Activated naive CD8-positive, alpha-beta T cell treated with anti-CD3 and anti-CD28 coated beads, Interleukin-2, amount 50 U/mL, for 16 hours (primary cell): ENCODE measurements around the gene ENOX2.

ENCODE experiments used
- DNase-seq: peaks from one replicate; pipeline ENCODE4 v3.0.0-alpha.2; 2020; ENCODE audit warnings: low read depth, low spot score

The ENOX2 gene

DNA sequence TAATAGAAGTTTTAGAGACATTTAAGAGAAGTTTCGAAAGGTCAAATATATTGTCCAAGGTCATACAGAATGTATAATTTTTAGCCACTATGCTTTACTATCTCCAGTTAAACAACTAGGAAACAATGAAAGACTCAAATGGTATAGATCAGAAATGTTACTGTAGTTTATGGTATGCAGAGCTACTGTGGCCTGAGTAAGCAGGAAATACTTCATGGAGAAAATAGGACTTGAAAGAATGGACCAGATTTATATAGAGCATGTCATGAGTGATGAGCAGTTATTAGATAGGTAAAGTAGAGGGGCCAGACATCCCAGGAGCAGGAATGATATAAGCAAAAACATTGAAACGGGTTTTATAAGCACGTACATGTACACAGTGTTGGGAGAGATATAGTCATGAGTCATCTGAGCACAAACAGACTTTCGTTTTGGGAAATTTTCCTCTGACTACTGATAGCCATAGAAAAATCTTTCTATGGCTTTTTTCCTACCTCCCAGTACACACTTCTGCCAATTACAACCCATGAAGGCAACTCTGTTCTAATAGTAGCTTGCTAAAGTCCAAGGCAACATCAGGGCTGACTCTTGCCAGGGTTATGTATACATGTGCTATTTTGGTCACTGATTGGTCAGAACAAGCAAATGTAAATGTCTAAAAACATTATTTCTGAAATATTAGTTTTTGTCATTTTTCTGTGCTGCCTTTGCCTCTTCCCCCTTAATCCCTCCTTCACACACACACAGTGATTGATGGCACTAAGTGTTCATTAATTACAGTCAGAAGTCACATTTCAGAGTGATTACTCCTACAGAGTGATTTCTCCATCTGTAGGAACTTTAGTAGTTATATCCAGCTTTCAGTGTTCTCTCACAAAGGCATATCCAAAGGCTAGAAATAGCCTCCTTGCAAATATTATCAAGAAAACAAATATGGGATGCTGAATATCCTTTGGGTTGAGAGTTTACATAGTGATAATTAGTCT is 198.7 kb downstream of the ENOX2 start:
- DNase-seq = no peak

DNA sequence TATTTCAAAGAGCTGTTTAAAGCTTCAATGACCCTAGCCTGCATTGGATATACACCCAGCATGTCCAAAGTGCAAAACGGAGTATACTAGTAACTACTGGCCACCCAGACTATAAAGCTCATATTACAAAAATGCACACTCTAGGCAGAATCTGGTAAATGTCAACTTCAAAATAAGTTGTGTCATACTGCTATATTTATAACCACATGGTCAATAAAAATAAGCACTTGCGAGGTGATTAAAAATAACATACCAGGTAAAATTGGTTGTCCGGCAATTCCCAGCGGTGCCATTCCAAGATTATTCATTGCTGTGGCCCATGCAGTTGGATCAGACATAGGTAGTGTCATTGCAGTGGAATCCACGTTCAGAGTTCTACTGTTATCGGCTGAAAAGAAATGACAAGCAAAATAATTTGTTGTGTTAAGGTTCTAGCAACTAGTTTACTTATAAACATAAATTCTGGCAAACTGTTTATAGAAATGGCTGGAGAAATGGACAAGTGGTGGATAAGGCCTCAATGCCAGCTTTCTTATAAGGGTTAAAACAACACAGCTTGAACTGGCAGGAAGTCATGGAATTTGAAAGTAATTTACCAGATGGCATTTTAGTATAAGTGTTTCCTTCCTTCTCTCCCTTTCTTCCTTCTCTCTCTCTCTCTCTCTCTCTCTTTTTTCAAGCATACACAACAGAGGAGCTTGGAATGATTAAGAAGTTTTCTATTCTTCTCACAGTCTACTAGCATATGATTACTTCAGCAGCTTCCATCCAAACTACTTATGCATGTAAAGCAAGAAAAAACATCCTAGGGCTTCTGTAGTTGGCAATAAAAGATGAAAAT is 199.9 kb downstream of the ENOX2 start:
- DNase-seq = no peak

DNA sequence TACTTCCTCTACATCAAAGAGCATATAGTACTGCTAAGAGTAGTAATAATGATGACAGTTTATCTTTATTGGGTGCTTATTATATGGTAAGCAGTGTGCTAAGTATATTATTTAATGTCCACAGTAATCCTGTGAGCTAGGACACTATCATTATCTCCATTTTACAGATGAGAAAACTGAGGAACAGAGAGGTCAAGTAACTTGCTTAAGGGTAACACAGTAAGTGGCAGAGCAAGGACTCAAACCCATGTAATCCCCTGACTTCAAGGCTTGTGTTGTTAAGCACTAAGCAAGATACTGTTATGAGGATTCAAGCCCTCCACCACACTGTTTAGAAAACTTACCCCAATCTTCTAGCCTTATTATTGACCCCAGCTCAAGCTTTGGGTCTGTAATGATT is 202.4 kb downstream of the ENOX2 start:
- DNase-seq = no peak

DNA sequence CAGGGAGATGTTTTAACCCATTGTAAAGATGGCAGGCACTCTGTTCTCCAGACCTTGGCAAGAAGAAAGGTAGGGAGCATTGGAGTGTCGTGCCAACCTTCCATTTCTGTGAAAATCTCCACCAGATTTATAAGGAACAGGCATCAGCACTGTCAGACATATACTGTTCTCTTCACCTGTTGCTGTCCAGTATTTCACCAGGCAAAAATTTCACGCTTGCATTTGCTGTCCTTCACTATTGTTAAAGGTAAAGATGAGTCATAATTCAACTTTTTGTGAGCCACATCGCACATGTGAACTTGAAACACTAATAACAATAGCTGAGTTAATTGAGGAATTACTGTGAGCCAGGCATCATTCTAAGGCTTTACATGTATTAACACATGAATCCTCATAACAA is 203.4 kb downstream of the ENOX2 start:
- DNase-seq = no peak

DNA sequence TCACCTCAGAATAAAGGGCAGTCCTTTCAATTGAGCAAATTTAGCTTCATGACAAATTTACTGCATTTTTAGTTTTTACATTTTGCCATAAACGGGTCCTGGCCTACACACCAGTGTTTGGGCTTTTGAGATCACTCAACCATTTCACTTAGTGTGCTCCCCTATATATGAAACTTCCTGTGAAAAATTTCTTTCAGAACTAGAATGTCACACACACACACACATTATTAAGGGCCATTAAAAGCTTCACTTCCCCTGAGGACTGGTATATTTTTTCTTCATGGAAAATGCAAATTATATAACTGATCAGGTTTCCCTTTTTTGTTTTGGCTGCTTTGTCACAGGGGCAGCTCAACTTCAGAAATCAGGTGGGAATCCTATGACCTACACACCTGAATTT is 206.5 kb downstream of the ENOX2 start:
- no peak for DNase-seq

DNA sequence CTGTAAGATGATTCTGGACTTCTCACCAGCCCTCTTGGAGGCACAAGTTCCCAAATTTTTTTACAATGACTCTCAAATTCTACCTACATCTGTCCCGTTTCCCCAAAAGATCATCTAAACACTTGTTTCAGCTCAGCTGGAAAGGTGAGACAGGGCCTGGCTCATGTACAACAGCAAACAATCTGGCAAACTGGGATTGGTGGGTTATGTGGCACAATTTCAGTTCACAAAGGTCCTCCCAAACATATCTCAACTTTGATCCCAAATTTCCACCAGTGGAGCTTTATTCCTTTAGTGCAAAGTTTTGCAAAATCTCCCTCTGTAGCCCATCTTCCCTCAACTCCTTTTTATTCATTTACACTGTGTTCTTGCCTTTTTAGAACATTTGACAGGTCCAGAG is 207.1 kb downstream of the ENOX2 start:
- DNase-seq = no peak

DNA sequence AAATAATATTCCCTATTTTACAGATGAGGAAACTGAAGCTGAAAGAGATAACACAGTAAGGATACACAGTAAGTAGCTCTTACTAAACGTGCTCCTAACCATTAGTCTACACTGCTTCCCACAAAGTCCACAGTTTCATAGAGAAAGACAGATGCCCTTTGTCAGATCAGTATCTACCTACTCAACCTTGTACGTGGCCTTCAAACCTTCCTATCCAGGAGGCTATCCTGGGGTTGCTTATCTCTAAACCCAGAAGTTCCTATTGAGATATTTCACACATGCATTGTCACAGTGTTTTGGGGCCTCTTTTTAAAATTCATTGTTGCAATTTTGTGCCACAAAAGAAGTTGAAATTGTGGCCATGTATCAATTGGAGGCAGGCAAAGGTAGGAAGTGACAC is 208.0 kb downstream of the ENOX2 start:
- no peak for DNase-seq

DNA sequence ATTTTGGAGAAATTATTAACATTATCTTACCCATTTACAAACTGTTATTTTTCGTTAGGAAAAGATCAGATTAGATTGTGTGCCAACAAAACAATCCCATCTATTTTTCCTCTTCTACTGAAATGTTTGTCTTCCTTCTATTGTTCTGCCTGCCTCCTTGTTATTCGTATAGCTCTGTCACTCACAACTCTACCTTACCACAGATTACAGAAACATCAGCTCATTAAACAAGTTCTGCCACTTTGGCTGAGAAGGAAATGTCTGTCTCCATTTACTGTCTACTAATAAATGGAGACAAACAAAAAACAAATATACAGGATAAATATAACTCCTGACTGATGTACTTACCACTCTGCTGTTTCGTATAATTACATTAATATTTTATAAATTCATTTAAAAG is 211.4 kb downstream of the ENOX2 start:
- DNase-seq = no peak

DNA sequence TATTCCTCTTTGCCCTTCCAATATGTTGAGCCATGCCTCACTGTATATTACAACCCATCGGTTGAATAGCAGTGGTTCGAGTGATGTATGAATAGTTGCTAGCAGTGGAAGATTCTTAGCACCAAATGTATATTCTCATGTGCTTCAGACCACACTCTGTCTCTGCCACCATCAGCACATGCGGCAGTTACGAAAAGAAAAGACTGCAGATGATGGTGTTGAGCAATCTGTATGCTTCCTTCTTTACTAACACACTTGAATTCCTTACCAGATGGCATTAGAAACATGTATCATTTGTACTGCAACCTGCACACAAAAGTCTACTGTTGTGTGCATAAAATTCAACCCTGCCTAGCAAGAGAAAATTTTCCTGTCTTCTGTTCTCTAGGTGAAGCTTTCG is 214.6 kb downstream of the ENOX2 start:
- no peak for DNase-seq

DNA sequence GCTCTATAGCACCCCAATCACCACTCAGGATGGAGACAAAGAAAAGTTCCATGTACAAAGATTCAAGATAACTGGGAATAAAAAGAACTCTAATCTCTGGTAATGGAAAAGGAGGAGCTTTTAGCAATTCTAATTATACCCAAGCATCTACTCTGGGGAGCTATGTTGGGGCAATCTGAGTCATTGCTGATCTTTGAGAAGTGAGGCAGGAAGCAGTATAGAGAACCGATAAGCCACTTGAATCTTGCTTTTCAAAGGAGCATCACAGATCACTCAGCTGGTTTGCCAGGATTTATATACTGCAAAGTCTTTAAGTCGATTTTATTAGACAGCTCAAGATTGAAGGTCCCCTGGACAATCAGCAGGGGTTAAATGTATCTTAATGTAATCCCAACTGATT is 220.0 kb downstream of the ENOX2 start:
- DNase-seq = no peak

DNA sequence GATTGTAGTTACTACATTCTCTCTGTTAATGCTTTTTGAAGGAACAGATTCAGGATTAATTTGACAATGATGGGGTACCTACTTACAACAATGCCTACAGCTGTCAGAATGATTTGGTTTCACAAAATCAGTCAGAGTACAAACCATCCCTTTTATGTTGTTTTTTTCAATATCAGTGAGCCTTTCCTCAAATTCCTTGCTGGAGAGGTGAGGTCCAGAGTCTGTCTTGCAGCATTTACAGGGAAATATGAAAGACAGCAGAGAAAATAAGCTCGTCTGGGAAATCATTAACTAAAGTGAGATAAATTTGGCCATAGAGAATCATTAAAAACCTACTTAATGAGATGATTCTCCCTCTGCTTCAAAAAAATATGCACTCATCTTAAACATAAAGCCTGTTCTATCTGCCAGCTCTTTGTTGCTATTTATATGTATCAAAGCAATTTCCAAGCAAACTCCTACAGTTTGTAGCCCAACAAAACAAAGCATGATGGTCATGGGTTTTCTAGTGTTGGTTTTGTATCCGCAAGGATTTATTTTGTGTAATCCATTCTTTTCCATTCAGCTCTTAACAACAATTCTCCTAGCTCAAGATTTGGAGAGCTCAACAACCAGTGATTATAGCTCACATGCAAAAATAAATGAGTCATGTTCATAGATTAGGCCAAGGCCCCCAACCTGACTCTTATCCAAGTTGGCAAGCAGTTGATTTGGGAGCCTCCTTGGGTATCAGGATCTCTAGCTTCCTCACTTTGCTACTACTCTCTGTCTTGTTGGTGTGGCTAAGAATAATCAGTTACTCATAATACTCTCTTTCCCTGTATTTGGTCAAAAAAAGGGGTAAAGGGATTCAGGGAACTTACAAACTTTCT is 222.6 kb downstream of the ENOX2 start:
- DNase-seq = no peak

DNA sequence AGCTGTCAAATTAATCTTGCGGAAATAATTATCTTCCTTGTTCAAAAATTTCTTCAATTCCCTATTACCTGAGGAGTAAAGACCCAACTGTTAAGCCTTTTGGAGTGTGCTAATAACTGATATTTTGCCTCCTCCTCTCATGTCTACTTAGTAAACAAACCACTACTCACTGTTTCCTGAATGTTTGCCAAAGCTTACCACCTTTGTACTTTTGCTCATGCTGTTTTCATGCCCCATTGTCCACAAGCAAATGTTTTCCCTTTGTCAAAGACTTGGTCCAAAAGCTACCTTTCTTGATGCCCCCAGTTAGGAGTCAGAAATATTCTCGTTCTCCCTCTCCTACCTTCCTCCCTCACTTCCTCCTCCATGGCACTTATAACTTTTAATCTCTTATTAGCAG is 226.1 kb downstream of the ENOX2 start:
- DNase-seq = no peak

DNA sequence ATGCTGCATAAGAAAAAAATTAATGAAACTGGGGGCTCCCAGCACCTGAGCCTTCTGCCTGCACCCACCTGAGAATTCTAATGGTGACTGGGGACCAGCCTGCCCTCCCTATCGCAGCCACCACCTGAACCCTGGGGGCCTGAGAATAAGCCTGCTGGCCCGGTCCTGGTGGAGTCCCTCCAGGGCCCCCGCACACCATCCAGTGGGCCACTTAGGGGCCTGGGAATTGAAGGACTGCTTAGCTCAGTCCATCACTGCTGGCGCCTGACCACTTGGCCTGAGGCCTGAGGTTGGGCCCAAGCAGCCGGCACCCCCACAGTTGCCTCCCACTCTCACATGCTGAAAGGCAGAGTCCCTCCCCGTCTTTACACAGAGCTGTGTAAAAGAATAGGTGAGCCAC is 230.8 kb downstream of the ENOX2 start:
- no peak for DNase-seq

DNA sequence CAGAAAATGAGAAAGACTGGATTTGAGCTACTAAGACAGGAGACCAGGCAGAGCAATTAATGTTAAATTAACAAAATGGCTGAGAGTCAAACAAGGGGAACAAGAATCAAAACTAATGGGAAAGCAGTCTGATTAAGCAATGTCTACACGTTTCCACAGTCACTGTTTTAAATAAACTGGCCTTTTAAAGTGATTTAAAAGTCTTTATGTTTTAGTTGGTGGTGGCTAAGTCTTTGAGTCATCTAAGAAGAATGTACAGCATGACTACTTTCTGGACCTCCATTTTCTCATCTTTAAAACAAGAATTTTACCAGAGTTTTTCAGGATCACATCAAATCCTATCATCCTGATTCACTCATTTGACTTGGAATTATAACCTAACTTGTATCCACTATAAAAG is 233.8 kb downstream of the ENOX2 start:
- DNase-seq = no peak

DNA sequence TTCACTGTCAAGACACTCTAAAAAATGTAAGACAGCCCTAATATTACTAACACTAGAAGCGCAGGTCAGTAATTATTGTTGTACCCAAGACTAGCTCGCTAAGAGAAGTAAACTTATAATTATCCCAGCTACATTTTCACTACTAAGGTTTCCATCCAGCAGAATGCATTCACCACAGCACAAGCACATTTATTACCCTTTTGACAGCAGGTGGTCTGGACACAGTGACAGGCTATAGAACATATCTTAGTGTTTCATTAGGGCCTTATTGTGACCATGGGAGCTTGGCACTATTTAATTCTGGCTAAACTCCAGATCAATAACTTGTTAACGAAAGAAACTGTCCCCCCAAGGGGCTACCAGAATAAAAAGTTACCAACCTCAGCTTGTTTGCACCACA is 237.7 kb downstream of the ENOX2 start:
- no peak for DNase-seq

DNA sequence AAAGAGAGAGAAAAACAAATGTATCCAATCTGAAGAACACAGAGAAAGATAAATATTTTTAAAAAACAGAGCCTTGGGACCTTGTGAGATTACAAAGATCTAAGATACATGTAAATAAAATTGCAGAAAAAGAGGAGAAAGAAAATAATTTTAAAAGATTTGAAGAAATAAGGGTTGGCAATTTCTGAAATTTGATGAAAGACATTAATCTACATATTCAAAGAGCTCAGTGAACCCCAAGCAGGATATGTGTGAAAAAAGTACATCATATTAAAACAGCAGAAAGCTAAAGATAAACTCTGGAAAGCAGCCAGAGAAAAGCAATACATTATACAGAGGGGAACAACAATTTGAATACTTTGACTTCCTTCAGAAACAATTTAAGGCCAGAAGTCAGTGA is 244.7 kb downstream of the ENOX2 start:
- no peak for DNase-seq

DNA sequence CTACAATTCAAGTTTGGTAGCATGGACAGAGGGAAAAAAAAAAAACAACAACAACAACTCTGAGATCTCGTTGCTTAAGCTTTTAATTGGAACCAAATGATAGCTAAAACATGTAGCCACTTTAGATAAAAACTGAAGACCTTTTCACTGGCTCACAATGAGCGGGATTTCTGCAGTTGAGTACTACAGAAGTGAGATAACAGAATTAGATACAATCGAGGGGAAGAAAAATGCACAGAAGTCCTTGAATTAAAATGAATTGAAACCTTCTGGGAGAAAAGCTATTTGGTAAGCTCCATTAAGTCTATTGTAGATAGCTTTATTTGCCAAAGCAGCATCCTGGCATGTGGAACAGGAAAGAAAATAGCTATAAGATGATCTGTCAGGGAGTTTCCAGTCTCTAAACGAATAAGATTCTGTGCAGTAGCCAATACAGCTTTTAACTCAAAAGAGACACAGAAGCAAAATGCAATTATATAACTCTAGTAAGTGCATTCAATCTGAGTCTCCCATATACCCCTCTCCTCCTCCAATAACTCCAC is 248.5 kb downstream of the ENOX2 start:
- DNase-seq = no peak

DNA sequence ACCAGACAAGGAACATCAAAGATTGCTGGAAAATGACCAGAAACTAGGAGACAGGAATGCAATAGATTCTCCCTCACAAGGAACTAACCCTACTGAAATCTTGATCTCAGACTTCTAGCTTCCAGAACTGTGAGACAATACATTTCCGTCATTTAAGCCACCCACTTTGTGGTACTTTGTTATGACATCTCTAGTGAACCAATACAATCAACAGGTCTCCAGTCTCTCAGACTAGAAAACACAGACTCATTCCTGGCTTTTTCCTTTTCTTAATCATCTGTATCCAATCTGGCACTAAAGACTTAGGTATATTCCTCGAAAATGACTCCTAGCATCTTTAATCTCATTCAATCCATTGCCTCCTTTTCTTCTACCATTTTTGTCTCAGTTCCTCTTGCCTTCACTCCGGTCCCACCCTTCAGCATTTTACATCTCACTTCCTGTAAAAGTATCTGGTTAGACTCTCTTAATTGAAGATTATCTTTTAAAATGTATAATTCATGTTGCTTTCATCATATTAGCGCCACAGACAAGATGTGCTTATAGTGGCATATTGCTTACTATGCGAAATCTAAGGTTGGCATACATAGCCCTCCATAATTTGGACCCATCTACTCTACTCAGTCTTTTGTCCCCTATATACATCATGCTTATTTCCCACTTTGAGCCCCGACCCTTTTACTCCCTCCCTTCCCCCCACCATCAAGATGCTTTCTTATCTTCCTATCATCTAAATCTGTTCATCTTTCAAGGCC is 250.0 kb downstream of the ENOX2 start:
- DNase-seq = no peak

DNA sequence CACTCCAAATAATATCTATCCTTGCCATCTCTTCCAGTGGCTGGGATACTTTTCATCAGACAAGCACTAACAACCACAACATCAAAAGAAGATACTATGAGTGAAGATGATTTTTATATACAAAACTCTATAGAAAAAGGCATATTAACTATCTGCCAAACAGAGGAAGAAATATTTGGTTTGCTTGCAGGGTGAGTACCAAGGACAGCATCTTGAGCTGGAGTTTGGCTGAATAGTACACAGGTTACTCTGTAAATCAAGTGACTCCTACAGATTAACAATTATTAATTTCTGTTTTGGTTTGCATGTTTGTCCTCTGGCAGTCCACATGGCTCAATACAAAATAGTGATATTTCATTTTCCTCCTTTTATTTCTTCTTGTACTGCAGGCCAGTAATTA is 253.3 kb downstream of the ENOX2 start:
- no peak for DNase-seq

DNA sequence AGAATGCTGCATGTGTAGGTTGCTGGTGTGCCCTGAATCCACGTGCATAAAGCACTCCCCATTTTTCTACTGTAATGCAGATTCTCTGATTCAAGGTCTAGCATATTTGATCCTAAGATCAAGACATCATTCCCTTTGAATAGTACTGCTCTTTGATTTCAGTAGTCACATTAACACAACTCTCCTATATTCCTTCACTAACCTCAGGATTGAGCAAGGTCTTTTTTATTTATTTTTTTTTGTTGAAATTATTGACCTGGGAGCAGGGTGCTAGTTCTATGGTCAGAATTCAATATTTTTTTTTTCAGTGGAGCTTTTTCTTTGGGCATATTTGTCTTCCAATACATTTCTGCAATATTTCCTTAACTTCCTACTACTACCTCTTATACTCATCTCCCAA is 255.5 kb downstream of the ENOX2 start:
- DNase-seq = no peak
